B cell (primary cell): ENCODE measurements around the gene SRP14. TPM values are rescaled to one million over a fixed set of nuclear protein-coding genes. Genes with fewer than 3 reads are reported as not detected.
A peak's percentile ranks its signal among the peaks of the same experiment; 100 is the strongest.

ENCODE experiments used
- ATAC-seq: fragments of 200-7000 bp; cut with Tn5 transposase; one replicate; pipeline ENCODE4 v1.10.0; 2021; ENCODE audit warnings: low read depth, mild to moderate bottlenecking, moderate number of reproducible peaks, moderate library complexity
- CTCF ChIA-PET: fragments of 350-600 bp; sonication (Branson Sonifier 250); formaldehyde crosslinking; loops from one replicate; lab custom pipeline; 2021; ENCODE audit warnings: antibody characterized with exemption, inconsistent platforms; lab: Charles Lee
- POLR2A ChIA-PET: fragments of 350-600 bp; sonication (Branson Sonifier 250); formaldehyde crosslinking; loops from one replicate; lab custom pipeline; 2021; ENCODE audit warnings: antibody characterized with exemption; lab: Charles Lee
- DNase-seq: peaks from one replicate; pipeline ENCODE4 v3.0.0; 2013
- H2AFZ ChIP-seq: 2 replicates; pipeline ENCODE4 v1.6.1; 2012; ENCODE audit warnings: mild to moderate bottlenecking, low read depth, low read length; ENCODE audit not compliant: insufficient read depth, poor library complexity, severe bottlenecking
- H3K27ac ChIP-seq, 2 donors: 1 replicate in 1 of 2; 2 replicates in 1 of 2; pipeline ENCODE4 v1.5.1; 2012 to 2013; ENCODE audit warnings: low read length in 2 of 2, mild to moderate bottlenecking in 2 of 2, moderate library complexity in 1 of 2
- H3K27me3 ChIP-seq, 4 experiments: fragments of 200-600 bp in 1 of 4; sonication (generic) in 1 of 4; replicated peaks in 1 of 4; 1 replicate in 2 of 4; 2 replicates in 2 of 4; pipeline versions ENCODE4 v1.6.1 to v1.7.0; 2013 to 2016; ENCODE audit warnings: low read length in 3 of 4, mild to moderate bottlenecking in 2 of 4, mixed read lengths in 1 of 4, moderate library complexity in 1 of 4; ENCODE audit not compliant: insufficient read depth in 4 of 4, control insufficient read depth in 3 of 4; ENCODE audit errors: control extremely low read depth in 1 of 4
- H3K36me3 ChIP-seq, 2 experiments: replicated peaks in 1 of 2; 1 replicate in 1 of 2; 2 replicates in 1 of 2; pipeline versions ENCODE4 v1.6.1 to v1.7.1; 2013; ENCODE audit warnings: low read length in 1 of 2; ENCODE audit not compliant: insufficient read depth in 2 of 2, control insufficient read depth in 1 of 2; ENCODE audit errors: control extremely low read depth in 1 of 2, extremely low read depth in 1 of 2
- H3K4me1 ChIP-seq, 2 donors: fragments of 200-600 bp in 1 of 2; sonication (generic) in 1 of 2; 1 replicate in 1 of 2; 2 replicates in 1 of 2; pipeline versions ENCODE4 v1.5.1 to v1.6.1; 2013 to 2017; ENCODE audit warnings: low read length in 2 of 2; ENCODE audit not compliant: control insufficient read depth in 2 of 2, insufficient read depth in 2 of 2
- H3K4me2 ChIP-seq: replicated peaks from 2 replicates; pipeline ENCODE3; 2012; ENCODE audit warnings: mild to moderate bottlenecking, low read depth, low read length; ENCODE audit not compliant: poor library complexity, severe bottlenecking
- H3K4me3 ChIP-seq, 5 experiments: fragments of 200-600 bp in 1 of 5; sonication (generic) in 1 of 5; 1 replicate in 3 of 5; 2 replicates in 2 of 5; pipeline versions ENCODE4 v1.5.1 to v1.7.0; 2011 to 2016; ENCODE audit warnings: low read length in 4 of 5, mild to moderate bottlenecking in 4 of 5, low read depth in 2 of 5, control low read depth in 1 of 5, moderate library complexity in 1 of 5; ENCODE audit not compliant: insufficient read depth in 1 of 5; ENCODE audit errors: control extremely low read depth in 1 of 5, extremely low read depth in 1 of 5
- H3K79me2 ChIP-seq: fragments of 200-600 bp; sonication (generic); one replicate; pipeline ENCODE4 v1.6.0; 2016; ENCODE audit warnings: low read length; ENCODE audit not compliant: control insufficient read depth, insufficient read depth
- H3K9ac ChIP-seq: fragments of 200-600 bp; sonication (generic); 2 replicates; pipeline ENCODE4 v1.6.1; 2017; ENCODE audit warnings: mild to moderate bottlenecking, low read length, moderate library complexity
- H3K9me3 ChIP-seq, 3 donors: one replicate each; pipeline versions ENCODE4 v1.6.1 to v1.7.1; 2013; ENCODE audit warnings: low read length in 2 of 3; ENCODE audit not compliant: control insufficient read depth in 2 of 3, insufficient read depth in 1 of 3; ENCODE audit errors: control extremely low read depth in 1 of 3
- H4K20me1 ChIP-seq: 2 replicates; pipeline ENCODE4 v1.6.0; 2012; ENCODE audit warnings: mild to moderate bottlenecking, low read length; ENCODE audit not compliant: insufficient read depth, control insufficient read depth, poor library complexity, severe bottlenecking
- H3K27ac Mint-ChIP-seq: one replicate; pipeline ENCODE4 v1.8.0; 2021; ENCODE audit warnings: mixed read lengths
- H3K27me3 Mint-ChIP-seq: one replicate; pipeline ENCODE4 v1.8.0; 2021; ENCODE audit warnings: mixed read lengths
- H3K4me1 Mint-ChIP-seq: one replicate; pipeline ENCODE4 v1.8.0; 2021; ENCODE audit warnings: mixed read lengths
- H3K4me3 Mint-ChIP-seq: one replicate; pipeline ENCODE4 v1.8.0; 2021; ENCODE audit warnings: mixed read lengths
- H3K9me3 Mint-ChIP-seq: one replicate; pipeline ENCODE4 v1.8.0; 2022; ENCODE audit warnings: mixed read lengths; ENCODE audit not compliant: insufficient read depth
- EZH2 ChIP-seq: IDR thresholded peaks from 2 replicates; pipeline ENCODE4 v1.6.1; 2012; ENCODE audit warnings: borderline replicate concordance, low read depth, mild to moderate bottlenecking, moderate library complexity, low read length; ENCODE audit not compliant: insufficient read depth, poor library complexity, severe bottlenecking
- WGBS: methylation state at CpG from one replicate; pipeline ENCODE4 v1.1.5; 2013; ENCODE audit warnings: missing lambda C conversion rate; ENCODE audit not compliant: insufficient coverage; 5-methylcytosine and 5-hydroxymethylcytosine counted together
- intact Hi-C: fragments of 100-400 bp; cut with micrococcal nuclease; formaldehyde crosslinking; loops from one replicate; pipeline ENCODE4 v1.10.0; 2022
- polyA plus RNA-seq: library from polyadenylated mRNA; depleted of rRNA; stranded (reverse); fragments of >200 nt; gene quantifications from 2 replicates; pipeline ENCODE4 v1.2.3, GENCODE V29; 2012
- total RNA-seq, 2 donors: library from RNA; stranded (reverse); fragments of 120-200 nt in 1 of 2; gene quantifications; 1 replicate in 1 of 2; 2 replicates in 1 of 2; pipeline versions ENCODE4 v1.2.3 to v1.2.4, GENCODE V29; 2013 to 2022
- TF ChIP-seq, protein P1 (sequence below): fragments of 200-600 bp; IDR thresholded peaks from one replicate; pipeline ENCODE4 v1.8.0; 2022; ENCODE audit warnings: antibody characterized with exemption, mild to moderate bottlenecking

SRP14 gene
- total and polyA plus RNA-seq, 2 donors (not counting 1 experiment from before 2014, with no cell fraction given), result 120 to 131 TPM

DNA sequence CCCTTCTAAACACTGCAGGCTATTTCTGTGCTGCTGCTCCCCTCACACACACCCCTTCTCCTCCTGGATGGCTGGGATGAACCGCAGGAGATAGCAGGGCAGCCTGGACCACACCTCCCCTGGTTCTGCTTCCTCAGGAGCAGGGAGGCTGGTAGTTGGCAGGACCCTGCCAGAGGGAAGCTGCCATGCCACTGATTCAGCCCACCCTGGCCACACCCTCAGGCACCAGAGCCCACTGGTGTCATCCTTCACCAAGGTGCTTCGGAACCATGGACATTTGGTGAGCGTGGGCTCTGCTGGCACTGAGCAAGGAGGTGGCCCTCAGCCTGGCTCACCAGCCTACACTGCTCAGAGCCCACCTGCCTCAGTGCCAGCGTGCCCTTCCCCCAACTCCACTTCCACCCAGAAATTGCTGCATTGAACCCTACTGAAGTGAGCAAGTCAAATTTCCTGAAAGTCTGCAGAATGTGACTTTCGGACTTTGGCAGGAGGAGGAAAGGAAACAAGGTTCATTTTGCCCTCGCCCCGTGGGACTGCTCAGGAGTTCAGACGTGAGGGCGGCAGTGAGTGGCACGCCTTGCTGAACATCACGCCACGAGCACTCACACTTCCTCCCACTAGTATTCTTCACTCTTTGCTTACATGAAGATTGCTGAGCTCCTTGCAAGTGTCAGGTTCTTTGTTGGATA, 43.4 kb upstream of the SRP14 start:
- POLR2A ChIA-PET, result interaction anchor here (0.7 to 4.1 kb wide), 10 partner anchors 11 to 37 kb away, joined by 3 to 58 read pairs (median 4); partner anchors contain the start of gene BMF
- no peaks in the 10 kb centered on the region for H3K27me3 Mint-ChIP-seq
- peak overlapping the region; percentile 62 for H2AFZ ChIP-seq
- WGBS, result 20% methylated on average over 12 of the region's 12 CpGs
- no peaks in the 10 kb centered on the region for H4K20me1 ChIP-seq
- CTCF ChIA-PET, result interaction anchor here (1.2 to 23.0 kb wide), 9 partner anchors 11 to 193 kb away, joined by 3 to 489 read pairs (median 11); partner anchors contain the start of gene BMF
- ATAC-seq (peak; percentile 89), DNase-seq (peak; percentile 84)
- H3K4me2 ChIP-seq, result peak overlapping the region; percentile 76
- H3K27me3 ChIP-seq, result no peaks in the 10 kb centered on the region
- H3K9me3 Mint-ChIP-seq, result no peaks in the 10 kb centered on the region
- H3K4me3 ChIP-seq, result peak overlapping the region in 2 of 5 experiments; percentile 5 to 66
- peaks cover 6% of the 10 kb centered on the region for H3K79me2 ChIP-seq
- peak overlapping the region; percentile 39 for H3K9ac ChIP-seq
- no peaks in the 10 kb centered on the region for H3K36me3 ChIP-seq
- peaks cover 37 to 49% of the 10 kb centered on the region in 2 donors for H3K4me1 ChIP-seq
- H3K27ac ChIP-seq, result peak overlapping the region; percentile 81 to 82
- no peaks in the 10 kb centered on the region for H3K9me3 ChIP-seq
- no peak for TF ChIP-seq EZH2
- TF ChIP-seq, protein P1, sequence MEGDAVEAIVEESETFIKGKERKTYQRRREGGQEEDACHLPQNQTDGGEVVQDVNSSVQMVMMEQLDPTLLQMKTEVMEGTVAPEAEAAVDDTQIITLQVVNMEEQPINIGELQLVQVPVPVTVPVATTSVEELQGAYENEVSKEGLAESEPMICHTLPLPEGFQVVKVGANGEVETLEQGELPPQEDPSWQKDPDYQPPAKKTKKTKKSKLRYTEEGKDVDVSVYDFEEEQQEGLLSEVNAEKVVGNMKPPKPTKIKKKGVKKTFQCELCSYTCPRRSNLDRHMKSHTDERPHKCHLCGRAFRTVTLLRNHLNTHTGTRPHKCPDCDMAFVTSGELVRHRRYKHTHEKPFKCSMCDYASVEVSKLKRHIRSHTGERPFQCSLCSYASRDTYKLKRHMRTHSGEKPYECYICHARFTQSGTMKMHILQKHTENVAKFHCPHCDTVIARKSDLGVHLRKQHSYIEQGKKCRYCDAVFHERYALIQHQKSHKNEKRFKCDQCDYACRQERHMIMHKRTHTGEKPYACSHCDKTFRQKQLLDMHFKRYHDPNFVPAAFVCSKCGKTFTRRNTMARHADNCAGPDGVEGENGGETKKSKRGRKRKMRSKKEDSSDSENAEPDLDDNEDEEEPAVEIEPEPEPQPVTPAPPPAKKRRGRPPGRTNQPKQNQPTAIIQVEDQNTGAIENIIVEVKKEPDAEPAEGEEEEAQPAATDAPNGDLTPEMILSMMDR, result no peak
- peak overlapping the region; percentile 96 for H3K27ac Mint-ChIP-seq
- intact Hi-C loops, result loop anchor here (1.0 to 5.0 kb wide), 4 partner anchors 14 to 38 kb away; no protein-coding TSS in a partner anchor
- H3K4me1 Mint-ChIP-seq, result peaks cover 60% of the 10 kb centered on the region
- H3K4me3 Mint-ChIP-seq, result peak overlapping the region; percentile 74
